ENCODE data around the gene TRAPPC14. TPM values are rescaled to one million over a fixed set of nuclear protein-coding genes. Genes with fewer than 3 reads are reported as not detected.
"Not testable (repeated sequence)": the region's sequence is repeated elsewhere in the genome, so short reads cannot be mapped to it uniquely, and the experiment has no call there.

TRAPPC14 gene, protein sequence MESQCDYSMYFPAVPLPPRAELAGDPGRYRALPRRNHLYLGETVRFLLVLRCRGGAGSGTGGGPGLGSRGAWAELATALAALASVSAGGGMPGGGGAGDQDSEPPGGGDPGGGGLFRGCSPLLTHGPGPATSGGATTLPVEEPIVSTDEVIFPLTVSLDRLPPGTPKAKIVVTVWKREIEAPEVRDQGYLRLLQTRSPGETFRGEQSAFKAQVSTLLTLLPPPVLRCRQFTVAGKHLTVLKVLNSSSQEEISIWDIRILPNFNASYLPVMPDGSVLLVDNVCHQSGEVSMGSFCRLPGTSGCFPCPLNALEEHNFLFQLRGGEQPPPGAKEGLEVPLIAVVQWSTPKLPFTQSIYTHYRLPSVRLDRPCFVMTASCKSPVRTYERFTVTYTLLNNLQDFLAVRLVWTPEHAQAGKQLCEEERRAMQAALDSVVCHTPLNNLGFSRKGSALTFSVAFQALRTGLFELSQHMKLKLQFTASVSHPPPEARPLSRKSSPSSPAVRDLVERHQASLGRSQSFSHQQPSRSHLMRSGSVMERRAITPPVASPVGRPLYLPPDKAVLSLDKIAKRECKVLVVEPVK
- polyA plus RNA-seq (2013, experiment 1 of 2) = 10.1 TPM
- polyA plus RNA-seq (2013, experiment 2 of 2) = 9.8 TPM

DNA sequence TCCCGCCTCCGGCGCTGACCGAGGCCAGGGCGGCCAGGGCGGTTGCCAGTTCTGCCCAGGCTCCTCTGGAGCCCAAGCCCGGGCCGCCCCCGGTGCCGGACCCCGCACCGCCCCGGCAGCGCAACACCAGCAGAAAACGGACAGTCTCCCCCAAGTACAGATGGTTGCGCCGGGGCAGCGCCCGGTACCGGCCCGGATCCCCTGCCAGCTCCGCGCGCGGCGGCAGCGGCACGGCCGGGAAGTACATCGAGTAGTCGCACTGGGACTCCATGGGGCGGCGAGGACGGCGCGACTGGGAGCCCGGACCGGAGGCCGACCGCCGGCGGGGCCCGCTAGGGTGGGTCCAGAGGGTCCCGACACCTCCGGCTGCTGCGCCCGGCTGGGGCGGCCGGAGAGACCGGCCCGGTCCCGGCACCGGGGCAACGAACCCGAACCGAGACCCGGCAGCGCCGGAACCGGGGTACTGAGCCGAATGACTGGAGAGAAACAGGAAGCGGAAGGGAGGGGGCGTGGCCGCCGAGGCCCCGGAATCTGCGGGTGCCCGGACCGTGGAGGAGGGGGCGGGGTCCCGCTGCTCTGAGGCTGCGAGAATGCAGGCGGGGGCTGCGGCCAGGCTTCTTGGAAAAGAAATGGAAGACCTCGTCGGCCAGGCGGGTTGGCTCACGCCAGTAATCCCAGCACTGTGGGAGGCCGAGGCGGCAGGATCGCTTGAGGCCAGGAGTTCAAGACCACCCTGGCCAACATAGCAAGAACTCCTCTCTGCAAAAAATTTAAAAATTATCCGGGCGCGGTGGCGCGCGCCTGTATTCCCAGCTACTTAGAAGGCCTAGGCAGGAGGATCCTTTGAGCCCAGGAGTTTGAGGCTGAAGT lies at the start of gene TRAPPC14:
Gene TRAPPC14, minus strand, starts transcription at position 495 of the 870 bp plus-strand sequence. Its CDS starts 224 bp downstream, at position 271.
- Histone ChIP-seq H3K4me2 (ENCODE audit: low read length) (peak within 1 kb of the TSS; percentile 79), H3K79me1 (ENCODE audit: low read length) (peaks cover 15% of the 10 kb centered on the region), H2BK15ac (replicated peaks; ENCODE audit: low read depth) (no peak within 1 kb of the TSS), H3K18ac (ENCODE audit: low read length) (peak within 1 kb of the TSS; percentile 42), H3K36me3 (ENCODE audit: control insufficient read depth, insufficient read depth, low read length) (peaks cover 11% of the 10 kb centered on the region), H3K27me3 (ENCODE audit: insufficient read depth, low read length, poor library complexity) (no peaks in the 10 kb centered on the region), H2BK120ac (ENCODE audit: low read depth, low read length) (peak within 1 kb of the TSS; percentile 17), H2BK5ac (ENCODE audit: low read length) (no peak within 1 kb of the TSS), H4K8ac (ENCODE audit: low read depth, low read length) (peak within 1 kb of the TSS; percentile 42), H3K4ac (ENCODE audit: low read depth, low read length) (peak within 1 kb of the TSS; percentile 83), H3K56ac (ENCODE audit: low read length) (peak within 1 kb of the TSS; percentile 86), H3K9ac (ENCODE audit: low read length) (peak within 1 kb of the TSS; percentile 92), H3K4me1 (ENCODE audit: control insufficient read depth, low read depth, low read length) (peaks cover 12% of the 10 kb centered on the region), H3K27ac (ENCODE audit: low read depth, low read length) (peak within 1 kb of the TSS; percentile 79), H3K4me3 (ENCODE audit: low read length) (peak within 1 kb of the TSS; percentile 84), H3K79me2 (ENCODE audit: control insufficient read depth, insufficient read depth, low read length) (no peaks in the 10 kb centered on the region), H3K23ac (ENCODE audit: low read length) (peak within 1 kb of the TSS; percentile 45), H4K5ac (ENCODE audit: low read length) (no peak within 1 kb of the TSS), H2AK5ac (ENCODE audit: low read length) (peak within 1 kb of the TSS; percentile 9)
- WGBS (ENCODE audit: extremely low coverage, insufficient coverage, low lambda C conversion rate) = no CpG with 5 or more reads among the region's 87 CpGs
- DNase-seq = peak; percentile 94

DNA sequence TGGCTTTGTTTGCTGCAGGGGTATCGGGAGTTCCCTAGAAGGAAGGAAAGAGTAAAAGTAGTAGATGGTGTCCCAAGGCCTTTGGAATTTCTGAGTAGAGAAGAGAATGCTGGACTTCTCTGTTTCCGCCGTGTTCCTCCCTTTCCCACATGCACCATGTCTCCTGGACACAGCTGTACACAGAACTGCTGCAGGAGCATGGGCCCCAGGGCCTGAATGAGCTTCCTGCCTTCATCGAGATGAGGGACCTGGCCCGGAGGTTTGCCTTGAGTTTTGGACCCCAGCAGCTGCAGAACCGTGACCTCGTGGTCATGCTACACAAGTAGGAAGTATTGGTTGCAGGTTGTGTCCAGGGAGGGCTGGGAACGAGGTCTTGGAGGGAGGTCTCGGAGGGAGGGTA lies 45.9 kb upstream of the TRAPPC14 start:
- no peak overlapping the region for H2AK5ac ChIP-seq (ENCODE audit: low read length)
- H3K27ac ChIP-seq (ENCODE audit: low read depth, low read length) = no peak overlapping the region
- no peaks in the 10 kb centered on the region for H3K79me1 ChIP-seq (ENCODE audit: low read length)
- H3K18ac ChIP-seq (ENCODE audit: low read length) = no peak overlapping the region
- H3K56ac ChIP-seq (ENCODE audit: low read length) = no peak overlapping the region
- no peak overlapping the region for H2BK5ac ChIP-seq (ENCODE audit: low read length)
- no peak overlapping the region for H3K4me3 ChIP-seq (ENCODE audit: low read length)
- H3K9ac ChIP-seq (ENCODE audit: low read length) = no peak overlapping the region
- H3K4ac ChIP-seq (ENCODE audit: low read depth, low read length) = no peak overlapping the region
- H3K4me2 ChIP-seq (ENCODE audit: low read length) = no peak overlapping the region
- H3K36me3 ChIP-seq (ENCODE audit: control insufficient read depth, insufficient read depth, low read length) = no peaks in the 10 kb centered on the region
- H4K5ac ChIP-seq (ENCODE audit: low read length) = no peak overlapping the region
- H3K27me3 ChIP-seq (ENCODE audit: insufficient read depth, low read length, poor library complexity) = no peaks in the 10 kb centered on the region
- H3K23ac ChIP-seq (ENCODE audit: low read length) = no peak overlapping the region
- H3K4me1 ChIP-seq (ENCODE audit: control insufficient read depth, low read depth, low read length) = peaks cover 2% of the 10 kb centered on the region
- H4K8ac ChIP-seq (ENCODE audit: low read depth, low read length) = no peak overlapping the region
- WGBS (ENCODE audit: extremely low coverage, insufficient coverage, low lambda C conversion rate) = no CpG with 5 or more reads among the region's 9 CpGs
- DNase-seq = no peak
- no peak overlapping the region for H2BK15ac ChIP-seq (replicated peaks; ENCODE audit: low read depth)
- no peaks in the 10 kb centered on the region for H3K79me2 ChIP-seq (ENCODE audit: control insufficient read depth, insufficient read depth, low read length)
- H2BK120ac ChIP-seq (ENCODE audit: low read depth, low read length) = no peak overlapping the region

DNA sequence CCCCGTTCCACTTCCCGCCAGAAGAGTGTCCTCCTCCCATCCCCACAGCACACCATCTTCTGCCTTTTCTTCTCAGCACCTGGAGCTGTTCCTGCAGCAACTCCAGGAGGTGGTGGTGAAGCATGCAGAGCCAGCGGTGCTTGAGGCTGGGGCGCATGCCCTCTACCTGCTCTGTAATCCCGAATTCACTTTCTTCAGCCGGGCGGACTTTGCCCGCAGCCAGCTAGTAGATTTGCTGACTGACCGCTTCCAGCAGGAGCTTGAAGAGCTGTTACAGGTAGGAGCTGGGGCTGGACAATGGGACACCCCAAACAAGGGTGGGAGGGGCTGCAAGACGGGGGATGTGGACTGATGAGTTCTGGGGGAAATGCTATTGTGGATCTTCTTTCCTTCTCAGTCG lies 42.2 kb upstream of the TRAPPC14 start:
- peaks cover 2% of the 10 kb centered on the region for H3K4me1 ChIP-seq (ENCODE audit: control insufficient read depth, low read depth, low read length)
- H3K4me3 ChIP-seq (ENCODE audit: low read length) = no peak overlapping the region
- no CpG with 5 or more reads among the region's 11 CpGs for WGBS (ENCODE audit: extremely low coverage, insufficient coverage, low lambda C conversion rate)
- H2BK15ac ChIP-seq (replicated peaks; ENCODE audit: low read depth) = no peak overlapping the region
- no peak for DNase-seq
- H2BK5ac ChIP-seq (ENCODE audit: low read length) = no peak overlapping the region
- no peak overlapping the region for H2BK120ac ChIP-seq (ENCODE audit: low read depth, low read length)
- no peak overlapping the region for H3K4me2 ChIP-seq (ENCODE audit: low read length)
- H3K79me2 ChIP-seq (ENCODE audit: control insufficient read depth, insufficient read depth, low read length) = no peaks in the 10 kb centered on the region
- no peak overlapping the region for H3K27ac ChIP-seq (ENCODE audit: low read depth, low read length)
- H3K27me3 ChIP-seq (ENCODE audit: insufficient read depth, low read length, poor library complexity) = no peaks in the 10 kb centered on the region
- no peaks in the 10 kb centered on the region for H3K79me1 ChIP-seq (ENCODE audit: low read length)
- no peaks in the 10 kb centered on the region for H3K36me3 ChIP-seq (ENCODE audit: control insufficient read depth, insufficient read depth, low read length)
- H3K9ac ChIP-seq (ENCODE audit: low read length) = no peak overlapping the region
- H3K18ac ChIP-seq (ENCODE audit: low read length) = no peak overlapping the region
- no peak overlapping the region for H3K4ac ChIP-seq (ENCODE audit: low read depth, low read length)
- H3K23ac ChIP-seq (ENCODE audit: low read length) = no peak overlapping the region
- no peak overlapping the region for H4K8ac ChIP-seq (ENCODE audit: low read depth, low read length)
- H2AK5ac ChIP-seq (ENCODE audit: low read length) = no peak overlapping the region
- no peak overlapping the region for H3K56ac ChIP-seq (ENCODE audit: low read length)
- H4K5ac ChIP-seq (ENCODE audit: low read length) = no peak overlapping the region

DNA sequence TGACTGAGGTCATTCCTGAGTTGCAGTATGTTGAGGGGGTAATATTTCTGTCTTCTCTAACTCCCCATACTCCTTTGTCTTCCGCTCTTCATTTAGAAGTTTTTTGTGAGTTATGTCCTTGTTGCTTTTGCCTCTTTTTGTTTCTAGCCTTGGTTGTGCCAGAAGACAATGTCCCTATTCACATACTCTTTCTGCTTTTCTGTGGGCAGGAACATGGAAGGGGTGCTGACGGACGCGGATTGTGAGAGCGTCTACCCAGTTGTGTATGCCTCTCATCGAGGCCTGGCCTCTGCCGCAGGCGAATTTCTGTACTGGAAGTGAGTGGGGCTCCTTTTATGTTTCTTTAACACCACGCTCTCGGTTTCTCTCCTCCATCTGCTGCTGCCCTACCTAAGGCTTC lies 39.7 kb upstream of the TRAPPC14 start:
- WGBS (ENCODE audit: extremely low coverage, insufficient coverage, low lambda C conversion rate) = no CpG with 5 or more reads among the region's 10 CpGs
- H3K27me3 ChIP-seq (ENCODE audit: insufficient read depth, low read length, poor library complexity) = no peaks in the 10 kb centered on the region
- DNase-seq = no peak
- H3K9ac ChIP-seq (ENCODE audit: low read length) = no peak overlapping the region
- H3K56ac ChIP-seq (ENCODE audit: low read length) = no peak overlapping the region
- H3K36me3 ChIP-seq (ENCODE audit: control insufficient read depth, insufficient read depth, low read length) = no peaks in the 10 kb centered on the region
- no peaks in the 10 kb centered on the region for H3K79me1 ChIP-seq (ENCODE audit: low read length)
- no peaks in the 10 kb centered on the region for H3K79me2 ChIP-seq (ENCODE audit: control insufficient read depth, insufficient read depth, low read length)
- peaks cover 2% of the 10 kb centered on the region for H3K4me1 ChIP-seq (ENCODE audit: control insufficient read depth, low read depth, low read length)
- no peak overlapping the region for H2BK120ac ChIP-seq (ENCODE audit: low read depth, low read length)
- H4K5ac ChIP-seq (ENCODE audit: low read length) = no peak overlapping the region
- no peak overlapping the region for H3K18ac ChIP-seq (ENCODE audit: low read length)
- no peak overlapping the region for H4K8ac ChIP-seq (ENCODE audit: low read depth, low read length)
- H3K4ac ChIP-seq (ENCODE audit: low read depth, low read length) = no peak overlapping the region
- H3K4me3 ChIP-seq (ENCODE audit: low read length) = no peak overlapping the region
- no peak overlapping the region for H3K4me2 ChIP-seq (ENCODE audit: low read length)
- no peak overlapping the region for H2AK5ac ChIP-seq (ENCODE audit: low read length)
- H3K27ac ChIP-seq (ENCODE audit: low read depth, low read length) = no peak overlapping the region
- no peak overlapping the region for H2BK15ac ChIP-seq (replicated peaks; ENCODE audit: low read depth)
- no peak overlapping the region for H2BK5ac ChIP-seq (ENCODE audit: low read length)
- no peak overlapping the region for H3K23ac ChIP-seq (ENCODE audit: low read length)

DNA sequence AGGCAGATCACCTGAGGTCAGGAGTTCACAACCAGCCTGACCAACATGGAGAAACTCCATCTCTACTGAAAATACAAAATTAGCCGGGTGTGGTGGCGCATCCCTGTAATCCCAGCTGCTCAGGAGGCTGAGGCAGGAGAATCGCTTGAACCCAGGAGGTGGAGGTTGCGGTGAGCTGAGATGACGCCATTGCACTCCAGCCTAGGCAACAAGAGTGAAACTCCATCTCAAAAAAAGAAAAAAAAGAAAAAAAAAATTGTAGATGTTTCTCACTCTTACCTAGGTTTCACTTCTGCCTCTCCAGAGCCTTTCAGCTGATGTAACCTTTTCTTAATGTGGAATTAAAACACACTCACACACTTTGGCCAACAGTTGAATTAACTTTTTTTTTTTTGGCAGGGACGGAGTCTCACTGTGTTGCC lies 37.4 kb upstream of the TRAPPC14 start:
- not testable (repeated sequence) for H4K8ac ChIP-seq (ENCODE audit: low read depth, low read length); H3K27ac ChIP-seq (ENCODE audit: low read depth, low read length); H2BK120ac ChIP-seq (ENCODE audit: low read depth, low read length); H3K36me3 ChIP-seq (ENCODE audit: control insufficient read depth, insufficient read depth, low read length); H2AK5ac ChIP-seq (ENCODE audit: low read length); H3K4me1 ChIP-seq (ENCODE audit: control insufficient read depth, low read depth, low read length); H3K18ac ChIP-seq (ENCODE audit: low read length); H3K79me1 ChIP-seq (ENCODE audit: low read length); H2BK15ac ChIP-seq (replicated peaks; ENCODE audit: low read depth); H3K4me3 ChIP-seq (ENCODE audit: low read length); DNase-seq; H3K27me3 ChIP-seq (ENCODE audit: insufficient read depth, low read length, poor library complexity); H3K56ac ChIP-seq (ENCODE audit: low read length); H3K79me2 ChIP-seq (ENCODE audit: control insufficient read depth, insufficient read depth, low read length); H2BK5ac ChIP-seq (ENCODE audit: low read length); H3K4ac ChIP-seq (ENCODE audit: low read depth, low read length); H4K5ac ChIP-seq (ENCODE audit: low read length); H3K9ac ChIP-seq (ENCODE audit: low read length); H3K4me2 ChIP-seq (ENCODE audit: low read length); H3K23ac ChIP-seq (ENCODE audit: low read length)
- WGBS (ENCODE audit: extremely low coverage, insufficient coverage, low lambda C conversion rate) = no CpG with 5 or more reads among the region's 6 CpGs

All from mesendoderm (in vitro differentiated cells).